ENCODE results near the gene GSC2.

GRCh38 chr22:19183216-19183615 is 33.1 kb upstream of the GSC2 start:
- TF ChIP-seq CTCF (conservative IDR thresholded peaks at IDR 0.05), result no peak
- no peak for TF ChIP-seq ZFX (IDR thresholded peaks at IDR 0.05)
